HepG2 (cell line): ENCODE measurements around the gene TRIM3. TPM values are rescaled to one million over a fixed set of nuclear protein-coding genes. Genes with fewer than 3 reads are reported as not detected.

ENCODE experiments used
- ATAC-seq: fragments of 200-7000 bp; cut with Tn5 transposase; 3 replicates; pipeline ENCODE4 v1.9.1; 2020; ENCODE audit warnings: mild to moderate bottlenecking, moderate library complexity
- BruUV-seq: library from RNA; stranded (reverse); fragments of 400-500 nt; replicated peaks from 2 replicates; lab custom pipeline; 2021; lab: Mats Ljungman, UMichigan
- CTCF ChIA-PET: fragments of 300-600 bp; formaldehyde crosslinking; extraction: SDS; loops from one replicate; lab custom pipeline; 2021; ENCODE audit warnings: low total read pairs, inconsistent platforms, low intra/inter-chr PET ratio; lab: Yijun Ruan, JAX
- POLR2A ChIA-PET: fragments of 350-600 bp; sonication (Branson Sonifier 250); formaldehyde crosslinking; loops from one replicate; lab custom pipeline; 2020; ENCODE audit warnings: antibody characterized with exemption, inconsistent platforms; lab: Yijun Ruan, JAX
- DNase-seq: peaks from one replicate; pipeline ENCODE4 v3.0.0-alpha.2; 2015; ENCODE audit warnings: low spot score
- FAIRE-seq: peaks from 3 replicates; lab custom pipeline; 2011; peaks lifted over from hg19 to GRCh38; lab: Jason Lieb, UNC
- H2AFZ ChIP-seq: one replicate; pipeline ENCODE4 v1.6.1; 2011; ENCODE audit warnings: low read length, inconsistent platforms
- H3K27ac ChIP-seq: fragments of 300-600 bp; 3 replicates; pipeline ENCODE4 v1.8.0; 2011; ENCODE audit warnings: mixed run types, mild to moderate bottlenecking, mixed read lengths, low read length, inconsistent platforms; ENCODE audit not compliant: insufficient read depth; ENCODE audit errors: extremely low read length
- H3K27me3 ChIP-seq, 2 experiments: fragments of 200-600 bp in 1 of 2; 2 replicates in 1 of 2; 3 replicates in 1 of 2; pipeline versions ENCODE4 v1.6.0 to v1.8.0; 2011; ENCODE audit warnings: low read length in 2 of 2, mild to moderate bottlenecking in 2 of 2, moderate library complexity in 2 of 2, inconsistent platforms in 1 of 2; ENCODE audit not compliant: insufficient read depth in 2 of 2, control insufficient read depth in 1 of 2
- H3K36me3 ChIP-seq, 2 experiments: fragments of 200-600 bp in 1 of 2; replicated peaks in 1 of 2; 2 replicates in 1 of 2; 3 replicates in 1 of 2; pipeline versions ENCODE4 v1.5.1 to v1.8.0; 2011; ENCODE audit warnings: low read length in 2 of 2, inconsistent platforms in 1 of 2; ENCODE audit not compliant: insufficient read depth in 2 of 2, control insufficient read depth in 1 of 2
- H3K4me1 ChIP-seq: 2 replicates; pipeline ENCODE4 v1.5.1; 2012; ENCODE audit warnings: low read length, inconsistent platforms; ENCODE audit not compliant: insufficient read depth
- H3K4me2 ChIP-seq: 2 replicates; pipeline ENCODE4 v1.6.0; 2011; ENCODE audit warnings: low read depth, low read length, inconsistent platforms
- H3K4me3 ChIP-seq, 3 experiments: fragments of 200-600 bp in 1 of 3; sonication (generic), shearing (Covaris generic) in 1 of 3; replicated peaks in 1 of 3; 2 replicates each; pipeline ENCODE4 v1.5.1; 2011 to 2016; ENCODE audit warnings: low read length in 3 of 3, inconsistent platforms in 2 of 3, low read depth in 2 of 3, mild to moderate bottlenecking in 2 of 3, control low read depth in 1 of 3, mixed read lengths in 1 of 3; ENCODE audit not compliant: insufficient read depth in 1 of 3
- H3K79me2 ChIP-seq: one replicate; pipeline ENCODE4 v1.6.1; 2011; ENCODE audit warnings: low read length, inconsistent platforms; ENCODE audit not compliant: insufficient read depth
- H3K9ac ChIP-seq: 2 replicates; pipeline ENCODE4 v1.6.0; 2011; ENCODE audit warnings: mild to moderate bottlenecking, low read depth, low read length, inconsistent platforms; ENCODE audit not compliant: insufficient read depth
- H3K9me3 ChIP-seq: 2 replicates; pipeline ENCODE4 v1.5.1; 2012; ENCODE audit warnings: mild to moderate bottlenecking, low read length
- H4K20me1 ChIP-seq: 2 replicates; pipeline ENCODE4 v1.6.0; 2011; ENCODE audit warnings: inconsistent platforms, mild to moderate bottlenecking, low read length, moderate library complexity; ENCODE audit not compliant: insufficient read depth
- BCL6 ChIP-seq: IDR thresholded peaks from 2 replicates; pipeline ENCODE4 v1.6.1; 2016; ENCODE audit warnings: missing genetic modification reagents, missing compliant biosample characterization
- CSRNP1 ChIP-seq: sonication (generic); formaldehyde crosslinking; IDR thresholded peaks from 2 replicates; pipeline ENCODE4 v1.8.1; 2023; ENCODE audit warnings: mild to moderate bottlenecking, missing genetic modification reagents
- DR1 ChIP-seq: sonication (generic); formaldehyde crosslinking; IDR thresholded peaks from 2 replicates; pipeline ENCODE4 v1.8.0; 2021; ENCODE audit warnings: mild to moderate bottlenecking, missing genetic modification reagents, inconsistent platforms
- ETV5 ChIP-seq: IDR thresholded peaks from 2 replicates; pipeline ENCODE4 v1.6.1; 2018; ENCODE audit warnings: missing biosample characterization, missing genetic modification reagents, inconsistent platforms, borderline replicate concordance
- GMEB2 ChIP-seq: IDR thresholded peaks from 2 replicates; pipeline ENCODE4 v1.6.1; 2016; ENCODE audit warnings: missing biosample characterization, missing genetic modification reagents, low read depth
- HNRNPLL ChIP-seq: fragments of 200-400 bp; formaldehyde crosslinking; IDR thresholded peaks from 2 replicates; pipeline ENCODE4 v1.6.1; 2017; ENCODE audit warnings: mild to moderate bottlenecking, low read depth, low read length; ENCODE audit not compliant: poor library complexity, severe bottlenecking
- KLF11 ChIP-seq: IDR thresholded peaks from 2 replicates; pipeline ENCODE4 v1.6.1; 2016; ENCODE audit warnings: missing compliant biosample characterization
- SOX5 ChIP-seq: IDR thresholded peaks from 2 replicates; pipeline ENCODE4 v1.6.1; 2016; ENCODE audit warnings: borderline replicate concordance
- ZBTB14 ChIP-seq: sonication (generic); formaldehyde crosslinking; IDR thresholded peaks from 2 replicates; pipeline ENCODE4 v1.4.0; 2020; ENCODE audit warnings: missing genetic modification reagents
- ZBTB44 ChIP-seq: sonication (generic); formaldehyde crosslinking; IDR thresholded peaks from 2 replicates; pipeline ENCODE4 v1.4.0; 2020; ENCODE audit warnings: missing genetic modification reagents
- ZNF296 ChIP-seq: sonication (generic); formaldehyde crosslinking; conservative IDR thresholded peaks from 2 replicates; pipeline ENCODE4 v1.5.0; 2020; ENCODE audit warnings: mild to moderate bottlenecking, missing genetic modification reagents
- ZNF337 ChIP-seq: sonication (generic); formaldehyde crosslinking; IDR thresholded peaks from 2 replicates; pipeline ENCODE4 v1.5.1; 2020; ENCODE audit warnings: missing genetic modification reagents, low read depth, mild to moderate bottlenecking, borderline replicate concordance
- ZNF367 ChIP-seq: sonication (generic); formaldehyde crosslinking; IDR thresholded peaks from 2 replicates; pipeline ENCODE4 v1.4.0; 2020; ENCODE audit warnings: missing genetic modification reagents, borderline replicate concordance
- ZNF724P ChIP-seq: sonication (generic); formaldehyde crosslinking; IDR thresholded peaks from 2 replicates; pipeline ENCODE4 v1.8.0; 2022; ENCODE audit warnings: missing genetic modification reagents, borderline replicate concordance
- ZNF816 ChIP-seq: sonication (generic); formaldehyde crosslinking; IDR thresholded peaks from 2 replicates; pipeline ENCODE4 v1.8.0; 2022; ENCODE audit warnings: missing genetic modification reagents, mild to moderate bottlenecking, borderline replicate concordance
- whole genome bisulfite sequencing: methylation state at CpG from one replicate; pipeline ENCODE4 v1.1.6; 2017; ENCODE audit warnings: low lambda C conversion rate; 5-methylcytosine and 5-hydroxymethylcytosine counted together
- in situ Hi-C: cut with HindIII; loops from 2 replicates; pipeline ENCODE4 v1.10.0; 2017; ENCODE audit warnings: low pct_unique_long_range_greater_than_20kb; ENCODE audit not compliant: extremely low pct_ligation_motif_present
- intact Hi-C: fragments of 100-400 bp; cut with micrococcal nuclease; formaldehyde crosslinking; loops from one replicate; pipeline ENCODE4 v1.10.0; 2022; ENCODE audit not compliant: unreplicated experiment
- polyA plus RNA-seq, 8 experiments: library from polyadenylated mRNA; depleted of rRNA in 3 of 8; stranded (reverse) in 7 of 8; unstranded in 1 of 8; fragments of >200 nt; fragmentation: Illumina TruSeq in 4 of 8; extraction: Trizol in 4 of 8; gene quantifications; 2 replicates each; pipeline versions ENCODE4 v1.2.1 to v1.2.3, GENCODE V29; 2011 to 2016; ENCODE audit warnings: low read depth in 4 of 8, missing spikeins in 1 of 8, mixed read lengths in 1 of 8; ENCODE audit not compliant: insufficient read depth in 1 of 8
- total RNA-seq, 5 experiments: library from RNA; depleted of rRNA; stranded (reverse); fragments of >200 nt; fragmentation: Illumina TruSeq; extraction: Trizol; gene quantifications; 2 replicates each; pipeline ENCODE4 v1.2.3, GENCODE V29; 2016; ENCODE audit warnings: low read depth in 1 of 5

The TRIM3 gene
- total and polyA plus RNA-seq, 2 of the 13 experiments (the other 11 are each of a cell fraction or from before 2014, with no cell fraction given), result 3.6 to 6.3 TPM

GRCh38 chr11:6456361-6457073 is 17.2 kb downstream of the TRIM3 start:
- ChIA-PET CTCF (no interaction called here), POLR2A (no interaction called here)
- Histone ChIP-seq H3K27me3 (no peaks in the 10 kb centered on the region), H3K4me3 (no peak overlapping the region), H3K9ac (no peak overlapping the region), H3K36me3 (peaks cover 0 to 7% of the 10 kb centered on the region in 2 experiments; a peak in 3 of 5 replicates), H3K9me3 (no peaks in the 10 kb centered on the region), H3K4me2 (no peak overlapping the region), H3K27ac (no peak overlapping the region), H2AFZ (no peak overlapping the region), H3K4me1 (no peaks in the 10 kb centered on the region), H3K79me2 (no peaks in the 10 kb centered on the region), H4K20me1 (no peaks in the 10 kb centered on the region)
- in situ Hi-C loops (no loop called here), intact Hi-C loops (no loop called here)
- DNase-seq, result no peak
- ATAC-seq, result no peak
- 94% methylated on average over 29 of the region's 56 CpGs for WGBS
- FAIRE-seq, result no peak
- no TSS peak for BruUV-seq
- TF ChIP-seq CSRNP1 (CRISPR knock-in tag) (no peak), GMEB2 (CRISPR knock-in tag) (no peak), DR1 (CRISPR knock-in tag) (no peak), ZNF724P (no peak), ZBTB14 (CRISPR knock-in tag) (no peak), ZNF816 (CRISPR knock-in tag) (no peak), SOX5 (CRISPR knock-in tag) (no peak), KLF11 (no peak), HNRNPLL (no peak), ZBTB44 (CRISPR knock-in tag) (no peak), ETV5 (CRISPR knock-in tag) (no peak), BCL6 (CRISPR knock-in tag) (no peak), ZNF296 (CRISPR knock-in tag) (no peak), ZNF367 (CRISPR knock-in tag) (no peak), ZNF337 (CRISPR knock-in tag) (no peak)
